Measurements from ENCODE around the gene TMCC2. TPM values are rescaled to one million over a fixed set of nuclear protein-coding genes. Genes with fewer than 3 reads are reported as not detected.
A peak's percentile ranks its signal among the peaks of the same experiment; 100 is the strongest.

TMCC2 gene
- total RNA-seq, 2 donors from 2014 or later = 1.5 to 10.6 TPM

DNA sequence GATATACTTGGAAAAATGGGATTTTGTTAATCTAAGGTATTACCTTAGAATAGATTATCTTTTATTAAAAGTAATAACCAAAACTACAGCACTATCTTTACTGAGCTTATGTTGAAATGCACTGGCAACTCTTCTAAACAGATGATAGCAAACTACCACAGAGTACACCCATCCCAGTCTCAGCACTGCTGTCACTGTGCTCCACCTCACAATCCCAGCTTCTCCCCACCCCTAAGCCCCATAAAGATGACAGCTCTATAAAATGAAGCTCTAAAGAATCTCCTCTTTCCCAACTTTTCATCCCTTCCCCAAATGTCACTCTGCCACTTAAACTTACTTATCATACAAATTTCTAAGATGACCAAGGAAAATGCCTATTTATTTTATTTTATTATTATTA is 22.7 kb upstream of the TMCC2 start:
- no peak for DNase-seq (ENCODE audit: low spot score)
- no peaks in the 10 kb centered on the region for H3K9me3 ChIP-seq

DNA sequence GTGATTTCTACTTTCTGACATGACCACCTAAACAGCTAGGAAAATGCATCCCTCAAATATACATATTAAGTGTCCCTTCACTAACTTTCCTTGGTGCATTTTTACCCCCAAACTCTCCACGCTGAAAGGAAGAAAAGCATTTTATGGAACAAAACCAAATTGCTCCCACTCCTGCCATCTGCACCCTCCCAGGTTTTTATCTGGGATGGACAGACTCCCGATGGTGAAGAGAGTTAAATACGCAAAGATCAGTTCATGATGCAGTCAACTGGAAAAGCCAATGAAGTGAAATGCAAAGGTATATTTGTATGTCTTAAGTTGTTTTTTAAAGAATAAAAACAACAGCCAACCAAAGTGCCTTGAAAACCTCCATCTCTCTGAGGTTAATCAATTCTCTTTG is 18.9 kb upstream of the TMCC2 start:
- H3K9me3 ChIP-seq = no peaks in the 10 kb centered on the region
- H3K4me3 ChIP-seq = no peak overlapping the region
- no peak for DNase-seq (ENCODE audit: low spot score)
- TF ChIP-seq POLR2AphosphoS5 (IDR thresholded peaks at IDR 0.05) (no peak), POLR2A (IDR thresholded peaks at IDR 0.05) (no peak)
- TF ChIP-seq, protein P1, sequence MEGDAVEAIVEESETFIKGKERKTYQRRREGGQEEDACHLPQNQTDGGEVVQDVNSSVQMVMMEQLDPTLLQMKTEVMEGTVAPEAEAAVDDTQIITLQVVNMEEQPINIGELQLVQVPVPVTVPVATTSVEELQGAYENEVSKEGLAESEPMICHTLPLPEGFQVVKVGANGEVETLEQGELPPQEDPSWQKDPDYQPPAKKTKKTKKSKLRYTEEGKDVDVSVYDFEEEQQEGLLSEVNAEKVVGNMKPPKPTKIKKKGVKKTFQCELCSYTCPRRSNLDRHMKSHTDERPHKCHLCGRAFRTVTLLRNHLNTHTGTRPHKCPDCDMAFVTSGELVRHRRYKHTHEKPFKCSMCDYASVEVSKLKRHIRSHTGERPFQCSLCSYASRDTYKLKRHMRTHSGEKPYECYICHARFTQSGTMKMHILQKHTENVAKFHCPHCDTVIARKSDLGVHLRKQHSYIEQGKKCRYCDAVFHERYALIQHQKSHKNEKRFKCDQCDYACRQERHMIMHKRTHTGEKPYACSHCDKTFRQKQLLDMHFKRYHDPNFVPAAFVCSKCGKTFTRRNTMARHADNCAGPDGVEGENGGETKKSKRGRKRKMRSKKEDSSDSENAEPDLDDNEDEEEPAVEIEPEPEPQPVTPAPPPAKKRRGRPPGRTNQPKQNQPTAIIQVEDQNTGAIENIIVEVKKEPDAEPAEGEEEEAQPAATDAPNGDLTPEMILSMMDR (IDR thresholded peaks at IDR 0.05) = no peak
- intact Hi-C loops (cut with DNase I) = no loop called here
- WGBS = 89% methylated on average over 3 of the region's 3 CpGs
- H3K27me3 ChIP-seq (replicated peaks; ENCODE audit: insufficient read depth) = no peaks in the 10 kb centered on the region
- no peak overlapping the region for H3K27ac ChIP-seq
- peaks cover 5% of the 10 kb centered on the region for H3K4me1 ChIP-seq (replicated peaks)
- no peaks in the 10 kb centered on the region for H3K36me3 ChIP-seq

More for the DNA sequence above, 22.7 kb upstream of the TMCC2 start:
- TF ChIP-seq, protein P1 (IDR thresholded peaks at IDR 0.05) = no peak
- TF ChIP-seq POLR2AphosphoS5 (IDR thresholded peaks at IDR 0.05) = no peak
- no peak for TF ChIP-seq POLR2A (IDR thresholded peaks at IDR 0.05)
- Histone ChIP-seq H3K27ac (no peak overlapping the region), H3K4me1 (replicated peaks) (peaks cover 4% of the 10 kb centered on the region), H3K27me3 (replicated peaks; ENCODE audit: insufficient read depth) (no peaks in the 10 kb centered on the region), H3K36me3 (no peaks in the 10 kb centered on the region), H3K4me3 (no peak overlapping the region)
- intact Hi-C loops (cut with DNase I) = no loop called here

DNA sequence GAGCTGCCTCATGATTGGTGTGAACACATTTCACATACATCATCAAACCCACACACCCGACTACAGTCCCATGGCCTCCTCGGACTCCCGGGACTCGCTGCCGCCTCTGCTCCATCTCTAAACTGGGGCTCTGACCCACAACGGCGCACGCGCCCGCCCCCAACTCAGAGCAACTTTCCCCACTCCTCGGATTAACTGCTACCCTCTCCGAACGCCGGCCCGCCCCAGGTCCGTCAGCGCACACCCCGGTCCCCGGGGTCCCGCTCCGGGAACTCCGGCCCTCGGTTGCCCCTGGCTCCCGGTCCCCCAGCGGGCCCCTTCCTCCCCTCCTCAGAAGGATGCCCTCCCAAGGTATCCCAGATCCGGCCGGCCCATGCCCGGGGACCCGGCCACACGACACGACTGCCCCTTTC is 17.0 kb upstream of the TMCC2 start:
- under 1% methylated on average over 30 of the region's 31 CpGs for WGBS
- no peaks in the 10 kb centered on the region for H3K27me3 ChIP-seq (replicated peaks; ENCODE audit: insufficient read depth)
- DNase-seq (ENCODE audit: low spot score) = peak; percentile 12
- peak overlapping the region; percentile 91 to 93 for H3K27ac ChIP-seq
- intact Hi-C loops (cut with DNase I) = no loop called here
- TF ChIP-seq, protein P1 (IDR thresholded peaks at IDR 0.05) = no peak
- TF ChIP-seq POLR2A (IDR thresholded peaks at IDR 0.05) = no peak
- no peak for TF ChIP-seq POLR2AphosphoS5 (IDR thresholded peaks at IDR 0.05)
- H3K4me1 ChIP-seq (replicated peaks) = peaks cover 5% of the 10 kb centered on the region
- no peaks in the 10 kb centered on the region for H3K36me3 ChIP-seq
- no peaks in the 10 kb centered on the region for H3K9me3 ChIP-seq
- H3K4me3 ChIP-seq = peak overlapping the region; percentile 88 to 97

DNA sequence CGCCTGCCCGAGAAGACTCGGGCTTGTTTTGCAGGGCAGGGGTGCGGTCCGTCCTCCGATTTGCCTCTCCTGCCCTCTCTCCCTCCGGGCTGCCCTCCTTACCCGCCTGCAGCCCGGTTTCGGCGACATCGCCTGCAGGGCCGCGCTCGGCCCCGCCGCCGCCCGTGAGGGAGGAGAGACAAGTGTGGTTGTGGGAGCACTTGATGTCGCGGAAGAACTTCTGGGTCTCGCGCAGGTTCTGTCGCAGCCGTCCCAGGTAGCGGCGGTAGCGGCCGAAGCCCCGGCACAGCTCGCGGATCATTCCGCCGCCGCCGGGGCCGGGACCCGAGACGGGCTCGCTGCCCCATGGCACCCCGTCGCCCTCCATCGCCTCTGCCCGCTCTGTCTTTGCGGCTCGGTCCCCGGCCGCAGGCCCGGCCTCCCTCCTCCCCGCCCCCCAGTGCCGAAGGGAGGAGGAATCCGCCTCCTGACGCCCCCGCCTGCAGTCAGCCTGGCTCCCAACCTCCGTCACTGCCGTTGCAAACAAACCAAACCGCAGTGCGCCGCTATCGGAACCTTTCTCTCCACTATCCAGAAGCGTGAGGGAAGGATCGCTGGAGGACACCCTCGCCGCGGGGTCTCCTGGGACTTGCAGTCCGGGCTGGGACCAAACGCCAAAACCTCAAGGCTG is 16.4 kb upstream of the TMCC2 start, which contains the start of gene DSTYK:
TSS of gene DSTYK (minus strand) at position 534 of the 670 bp plus-strand sequence. CDS start at position 367, 167 bp downstream.
- peak; percentile 71 for TF ChIP-seq POLR2A (IDR thresholded peaks at IDR 0.05)
- TF ChIP-seq, protein P1 (IDR thresholded peaks at IDR 0.05) = peak in 1 of 4 experiments; percentile 11
- peak; percentile 91 for TF ChIP-seq POLR2AphosphoS5 (IDR thresholded peaks at IDR 0.05)
- peak; percentile 92 for DNase-seq (ENCODE audit: low spot score)
- Histone ChIP-seq H3K9me3 (no peaks in the 10 kb centered on the region), H3K4me3 (peak within 1 kb of the TSS; percentile 88 to 97), H3K27me3 (replicated peaks; ENCODE audit: insufficient read depth) (no peaks in the 10 kb centered on the region), H3K4me1 (replicated peaks) (peaks cover 5% of the 10 kb centered on the region), H3K27ac (peak within 1 kb of the TSS; percentile 91 to 93), H3K36me3 (no peaks in the 10 kb centered on the region)
- under 1% methylated on average over 67 of the region's 67 CpGs for WGBS
- intact Hi-C loops (cut with DNase I) = no loop called here

Measured in prostate gland (tissue), 2 donors.